Breast epithelium (tissue), 4 donors: ENCODE results near the gene VAV3. TPM values are rescaled to one million over a fixed set of nuclear protein-coding genes. Genes with fewer than 3 reads are reported as not detected.
A peak's percentile ranks its signal among the peaks of the same experiment; 100 is the strongest.

Experiments
- DNase-seq, 2 donors: peaks; one replicate each; pipeline ENCODE4 v3.0.0-alpha.2; 2019; ENCODE audit warnings: low spot score in 2 of 2
- H3K27ac ChIP-seq, 2 donors: fragments of 200-600 bp; sonication (generic) in 1 of 2; one replicate each; pipeline ENCODE4 v1.5.1; 2016 to 2019; ENCODE audit warnings: mild to moderate bottlenecking in 1 of 2
- H3K27me3 ChIP-seq, 2 donors: fragments of 200-600 bp; sonication (generic) in 1 of 2; one replicate each; pipeline versions ENCODE4 v1.5.1 to v1.6.0; 2017 to 2019; ENCODE audit warnings: control low read depth in 1 of 2, mild to moderate bottlenecking in 1 of 2
- H3K36me3 ChIP-seq: fragments of 200-600 bp; one replicate; pipeline ENCODE4 v1.5.1; 2019
- H3K4me1 ChIP-seq, 2 donors: fragments of 200-600 bp; sonication (generic); one replicate each; pipeline ENCODE4 v1.5.1; 2016 to 2019; ENCODE audit warnings: control low read depth in 1 of 2
- H3K4me3 ChIP-seq, 3 donors: fragments of 200-600 bp; sonication (generic); 1 replicate in 2 of 3; 2 replicates in 1 of 3; pipeline ENCODE4 v1.5.1; 2016 to 2019; ENCODE audit warnings: mild to moderate bottlenecking in 3 of 3, moderate library complexity in 2 of 3
- H3K9me3 ChIP-seq, 2 donors: fragments of 200-600 bp; sonication (generic) in 1 of 2; one replicate each; pipeline ENCODE4 v1.5.1; 2016 to 2019; ENCODE audit warnings: control low read depth in 1 of 2
- CTCF ChIP-seq, 3 donors: fragments of 450-650 bp; IDR thresholded peaks; one replicate each; pipeline ENCODE4 v1.5.1; 2016 to 2017; ENCODE audit warnings: antibody characterized with exemption in 3 of 3, mild to moderate bottlenecking in 3 of 3, moderate library complexity in 3 of 3
- POLR2A ChIP-seq: fragments of 450-650 bp; IDR thresholded peaks from one replicate; pipeline ENCODE4 v1.6.1; 2016; ENCODE audit warnings: antibody characterized with exemption, mild to moderate bottlenecking, moderate library complexity
- POLR2AphosphoS5 ChIP-seq, 3 donors: sonication (generic); formaldehyde crosslinking; IDR thresholded peaks; one replicate each; pipeline ENCODE4 v1.6.1; 2017; ENCODE audit warnings: antibody characterized with exemption in 3 of 3
- intact Hi-C: fragments of 100-400 bp; cut with DNase I; formaldehyde crosslinking; loops from one replicate; pipeline ENCODE4 v1.15.1; 2023; ENCODE audit warnings: low total_unique reads
- total RNA-seq, 3 donors: library from RNA; depleted of rRNA; stranded (reverse); fragments of >200 nt; gene quantifications; one replicate each; pipeline ENCODE4 v1.1.0, GENCODE V29; 2016

Gene VAV3
- total RNA-seq, 3 donors from 2014 or later = 8.0 to 153 (median 113) TPM

DNA sequence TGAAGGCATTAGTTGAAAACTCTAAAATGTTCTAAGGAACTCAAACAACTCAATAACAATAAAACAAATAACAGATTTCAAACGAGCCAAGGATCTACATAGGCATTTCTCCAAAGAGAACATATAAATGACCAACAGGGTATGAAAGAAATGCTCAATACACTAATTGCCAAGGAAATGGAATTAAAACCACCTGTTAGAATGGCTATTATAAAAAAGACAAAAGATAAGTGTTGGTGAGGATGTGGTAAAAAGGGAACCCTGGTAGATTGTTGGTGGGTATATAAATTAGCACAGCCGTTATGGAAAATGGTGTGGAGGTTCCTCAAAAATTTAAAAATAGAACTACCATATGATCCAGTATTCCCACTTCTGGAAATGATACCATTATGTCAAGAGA is 9.1 kb upstream of the VAV3 start:
- no peak for DNase-seq
- Histone ChIP-seq H3K9me3 (no peaks in the 10 kb centered on the region), H3K27ac (no peak overlapping the region), H3K27me3 (no peaks in the 10 kb centered on the region), H3K4me3 (no peak overlapping the region), H3K4me1 (no peaks in the 10 kb centered on the region), H3K36me3 (no peaks in the 10 kb centered on the region)
- intact Hi-C loops = no loop called here
- TF ChIP-seq CTCF (IDR thresholded peaks at IDR 0.05) (no peak), POLR2A (no peak), POLR2AphosphoS5 (IDR thresholded peaks at IDR 0.05) (no peak)

GRCh38 chr1:107972391-107973180 is 7.6 kb upstream of the VAV3 start:
- intact Hi-C loops = no loop called here
- Histone ChIP-seq H3K9me3 (no peaks in the 10 kb centered on the region), H3K27me3 (no peaks in the 10 kb centered on the region), H3K4me3 (no peak overlapping the region), H3K4me1 (no peaks in the 10 kb centered on the region), H3K36me3 (no peaks in the 10 kb centered on the region), H3K27ac (no peak overlapping the region)
- no peak for TF ChIP-seq POLR2AphosphoS5 (IDR thresholded peaks at IDR 0.05)
- TF ChIP-seq POLR2A = no peak
- no peak for TF ChIP-seq CTCF (IDR thresholded peaks at IDR 0.05)
- DNase-seq = no peak

- intact Hi-C loops = no loop called here
- no peaks in the 10 kb centered on the region for H3K36me3 ChIP-seq
- DNase-seq = no peak
- no peaks in the 10 kb centered on the region for H3K27me3 ChIP-seq
- H3K4me1 ChIP-seq = peaks cover 0 to 4% of the 10 kb centered on the region in 2 donors
- no peak for TF ChIP-seq POLR2AphosphoS5 (IDR thresholded peaks at IDR 0.05)
- no peak for TF ChIP-seq POLR2A
- TF ChIP-seq CTCF (IDR thresholded peaks at IDR 0.05) = no peak
- no peak overlapping the region for H3K4me3 ChIP-seq
- H3K27ac ChIP-seq = no peak overlapping the region
- H3K9me3 ChIP-seq = no peaks in the 10 kb centered on the region
Measured at GRCh38 chr1:107966550-107966949, 1.6 kb upstream of the VAV3 start.

DNA sequence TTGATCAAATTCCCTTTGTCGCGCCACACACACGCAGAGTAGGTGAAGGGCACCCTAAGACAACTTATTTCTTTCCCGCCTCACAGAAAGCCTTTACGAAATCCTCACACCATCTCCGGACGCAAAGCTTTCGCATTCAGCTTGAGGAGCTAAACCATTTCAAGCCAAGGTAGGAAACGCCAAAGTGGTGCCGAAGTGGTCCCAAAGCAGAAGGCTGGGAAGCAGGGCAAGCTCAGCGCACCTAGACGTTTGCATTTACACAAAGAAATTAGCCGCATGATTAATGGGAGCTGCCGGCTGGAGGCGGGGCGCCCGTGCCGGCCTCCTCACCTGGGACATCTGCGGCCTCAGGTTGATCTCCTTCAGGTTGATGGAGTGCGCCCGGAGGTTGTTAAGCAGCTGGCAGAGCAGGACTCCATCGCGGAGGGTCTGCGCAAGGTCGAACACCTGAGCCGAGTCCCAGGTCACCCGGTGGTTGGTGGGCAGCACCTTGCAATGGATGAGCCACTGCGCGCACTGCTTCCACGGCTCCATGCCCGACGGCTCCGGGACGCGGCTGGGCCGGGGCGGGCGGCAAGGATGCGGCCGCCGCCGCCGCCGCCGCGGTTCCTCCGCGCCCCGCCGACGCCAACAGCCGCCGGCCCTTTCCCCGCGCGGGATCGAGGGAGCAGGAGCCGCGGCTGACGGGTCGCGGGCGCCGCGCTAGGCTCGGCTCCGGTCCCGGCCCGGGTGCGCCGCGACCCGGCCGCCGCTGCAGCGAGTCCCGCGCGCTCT is 457 bp downstream of the VAV3 start:
- H3K4me3 ChIP-seq = peak overlapping the region; percentile 49 to 72 (median 70)
- no peaks in the 10 kb centered on the region for H3K9me3 ChIP-seq
- peaks cover 0 to 4% of the 10 kb centered on the region in 2 donors for H3K4me1 ChIP-seq
- no peaks in the 10 kb centered on the region for H3K36me3 ChIP-seq
- intact Hi-C loops = no loop called here
- peak overlapping the region; percentile 56 to 78 for H3K27ac ChIP-seq
- no peaks in the 10 kb centered on the region for H3K27me3 ChIP-seq
- TF ChIP-seq POLR2A = no peak
- TF ChIP-seq CTCF (IDR thresholded peaks at IDR 0.05) = no peak
- TF ChIP-seq POLR2AphosphoS5 (IDR thresholded peaks at IDR 0.05) = no peak
- no peak for DNase-seq
